NCI-H345 treated with DMSO at 0.1 percent for 48 hours (cell line): ENCODE measurements around the gene CELA2B.
"Not testable (repeated sequence)": the region's sequence is repeated elsewhere in the genome, so short reads cannot be mapped to it uniquely, and the experiment has no call there.

Experiments used
- DNase-seq: peaks from one replicate; lab custom pipeline; 2025; ENCODE audit not compliant: unreplicated experiment; lab: John Stamatoyannopoulos, UW

Gene CELA2B

DNA sequence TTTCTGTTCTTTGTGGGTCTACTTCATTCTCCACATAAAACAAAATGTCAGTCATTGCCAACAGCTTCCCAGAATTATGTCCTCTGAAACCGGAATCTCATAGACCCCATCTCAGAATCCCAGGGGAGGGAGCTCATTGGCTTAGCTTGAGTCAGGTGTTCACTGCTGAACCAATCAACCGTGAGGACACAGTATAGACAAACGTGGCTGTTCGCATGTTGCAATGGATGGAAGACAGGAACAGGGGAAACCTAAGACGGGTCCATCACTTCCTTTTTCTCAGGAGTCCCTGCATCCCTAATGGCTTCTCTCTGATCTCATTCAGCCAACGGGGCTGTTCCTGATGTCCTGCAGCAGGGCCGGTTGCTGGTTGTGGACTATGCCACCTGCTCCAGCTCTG is 10.2 kb upstream of the CELA2B start:
- DNase-seq: no peak

DNA sequence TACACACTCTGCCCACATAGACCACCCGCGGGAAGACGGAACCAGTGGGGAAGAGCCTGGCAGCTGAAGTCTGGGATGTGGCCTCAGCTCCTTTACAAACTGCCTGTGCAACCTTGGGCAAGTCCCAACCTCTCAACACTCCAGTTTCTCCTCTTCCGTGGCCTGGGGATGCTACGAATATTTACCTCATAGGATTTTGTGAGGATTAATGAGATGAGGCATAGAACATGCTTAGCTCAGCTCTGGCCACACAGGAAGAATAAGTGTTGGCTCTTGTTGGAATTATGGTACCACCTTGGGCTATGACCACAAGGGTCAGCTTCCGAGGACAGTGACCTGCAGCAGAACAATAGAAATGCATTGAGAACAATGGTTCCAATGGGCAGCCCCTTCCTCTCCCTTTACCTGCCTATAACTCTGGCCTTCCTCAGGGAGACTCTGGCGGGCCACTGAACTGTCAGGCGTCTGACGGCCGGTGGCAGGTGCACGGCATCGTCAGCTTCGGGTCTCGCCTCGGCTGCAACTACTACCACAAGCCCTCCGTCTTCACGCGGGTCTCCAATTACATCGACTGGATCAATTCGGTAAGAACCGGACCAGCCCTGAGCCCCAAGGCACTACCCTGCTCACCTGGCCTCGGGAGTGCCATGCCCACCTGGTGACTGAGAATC is 8.8 kb upstream of the CELA2B start:
- DNase-seq: not testable (repeated sequence)

DNA sequence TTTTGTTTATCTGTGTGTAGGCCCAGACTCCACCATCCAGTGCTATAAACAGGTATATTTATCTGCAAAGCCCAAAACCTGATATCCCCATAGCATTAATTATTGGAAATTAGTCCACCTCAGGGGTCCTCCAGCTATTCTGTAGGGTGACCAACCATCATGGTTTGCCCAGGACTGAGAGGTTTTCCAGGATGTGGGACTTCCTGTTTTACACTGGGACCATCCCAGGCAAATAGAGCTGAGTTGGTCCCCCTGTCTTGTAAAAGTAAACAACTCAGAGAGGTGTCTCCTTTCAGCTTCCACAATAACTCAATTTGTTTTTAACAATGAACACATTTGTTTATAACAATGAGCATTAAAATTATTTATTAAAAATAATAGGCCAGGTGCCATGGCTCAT is 7.8 kb upstream of the CELA2B start:
- no peak for DNase-seq

DNA sequence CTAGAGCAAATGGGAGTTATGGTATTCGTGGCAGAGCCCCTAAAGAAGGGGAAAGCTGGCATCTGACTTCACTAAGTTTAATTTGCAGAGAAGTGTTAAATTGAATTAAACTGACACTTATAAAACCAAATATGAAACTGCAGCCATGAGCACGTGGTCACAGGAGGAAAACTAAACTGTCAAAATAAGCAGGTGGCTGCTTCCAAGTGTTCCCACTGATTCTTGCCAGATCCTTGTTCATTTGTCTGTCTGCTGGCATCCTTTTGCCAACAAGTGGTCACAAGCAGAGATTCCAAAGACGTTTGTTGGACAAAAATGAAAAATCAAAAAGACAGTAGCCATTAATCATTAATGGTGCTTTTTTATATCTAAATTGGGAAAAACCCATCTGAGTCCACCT is 6.5 kb upstream of the CELA2B start:
- DNase-seq: no peak

DNA sequence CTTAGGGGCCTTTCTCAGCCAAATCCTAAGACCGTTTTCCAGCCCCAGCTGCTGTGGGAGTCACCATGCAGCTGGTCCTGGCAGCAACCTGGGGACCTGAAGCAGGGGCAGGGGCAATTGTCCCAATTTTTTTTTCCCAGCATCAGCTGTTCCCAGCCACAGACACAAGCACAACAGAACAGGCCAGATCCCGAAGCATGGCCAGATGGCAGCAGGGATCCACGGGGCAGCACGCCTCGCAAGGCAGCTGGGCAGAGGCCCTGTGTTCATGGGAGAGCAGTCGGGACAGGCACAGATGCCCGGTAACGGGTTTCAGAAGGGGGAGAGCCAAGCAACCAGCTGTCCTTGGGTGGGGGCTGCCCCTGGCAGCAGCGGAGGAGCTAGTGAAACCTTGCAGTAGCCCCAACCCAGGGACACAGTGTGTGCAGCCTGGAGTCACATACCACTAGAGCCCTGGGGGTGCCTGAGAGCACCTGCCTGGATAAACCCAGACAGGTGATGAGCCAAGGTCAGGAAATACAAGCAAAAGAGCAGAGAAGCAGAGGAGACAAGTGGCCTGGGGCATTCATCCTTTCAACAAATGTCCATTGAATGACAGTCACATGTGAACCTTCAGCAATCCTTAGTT is 6.0 kb upstream of the CELA2B start:
- DNase-seq: not testable (repeated sequence)

DNA sequence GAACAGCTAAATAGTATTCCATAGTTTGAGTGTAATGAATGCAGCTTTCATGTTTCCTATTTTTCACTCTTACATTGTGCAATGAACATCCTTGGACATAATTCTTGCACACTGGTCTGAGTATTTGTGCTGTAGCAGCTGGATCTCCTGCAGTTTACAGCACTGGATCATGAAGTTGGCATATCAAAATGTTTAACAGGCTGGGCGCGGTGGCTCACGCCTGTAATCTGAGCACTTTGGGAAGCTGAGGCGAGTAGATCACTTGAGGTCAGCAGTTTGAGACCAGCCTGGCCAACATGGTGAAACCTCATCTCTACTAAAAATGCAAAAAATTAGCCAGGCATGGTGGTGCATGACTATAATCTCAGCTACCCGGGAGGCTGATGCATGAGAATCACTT is 4.8 kb upstream of the CELA2B start:
- not testable (repeated sequence) for DNase-seq

DNA sequence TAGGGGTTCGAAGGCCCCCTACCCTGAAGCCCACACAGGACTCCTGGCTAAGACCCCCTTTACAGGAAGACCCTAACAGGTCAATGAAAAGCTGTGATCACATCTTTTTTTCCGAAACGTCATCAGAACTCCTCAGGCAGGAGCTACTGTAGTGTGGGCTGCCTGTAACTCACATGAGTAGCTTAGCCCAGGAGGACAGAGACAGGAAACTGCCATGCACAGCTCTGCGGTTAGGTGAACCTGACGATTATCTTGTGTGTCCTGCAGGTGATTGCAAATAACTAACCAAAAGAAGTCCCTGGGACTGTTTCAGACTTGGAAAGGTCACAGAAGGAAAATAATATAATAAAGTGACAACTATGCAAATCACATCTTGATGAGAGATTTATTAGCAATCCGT is 4.2 kb upstream of the CELA2B start:
- not testable (repeated sequence) for DNase-seq

DNA sequence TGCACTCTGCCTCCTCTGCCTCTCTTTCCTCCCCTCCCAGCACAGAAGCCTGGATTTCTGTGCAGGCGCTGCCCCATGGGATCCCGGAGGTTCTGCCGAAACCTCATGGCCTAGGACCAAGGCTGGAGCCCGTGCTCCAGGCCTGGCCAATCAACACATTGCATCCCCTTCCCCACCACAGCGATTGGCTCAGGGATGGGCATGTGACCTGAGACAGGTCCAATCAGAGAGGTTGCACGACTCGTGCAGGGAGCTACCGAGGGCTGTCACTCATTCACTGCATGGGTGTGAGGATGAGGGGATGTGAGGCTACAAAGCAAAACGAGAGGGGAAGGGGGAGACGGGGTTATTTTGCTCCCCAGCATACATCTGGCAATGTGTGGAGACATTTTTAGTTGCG is 3.3 kb upstream of the CELA2B start:
- no peak for DNase-seq

DNA sequence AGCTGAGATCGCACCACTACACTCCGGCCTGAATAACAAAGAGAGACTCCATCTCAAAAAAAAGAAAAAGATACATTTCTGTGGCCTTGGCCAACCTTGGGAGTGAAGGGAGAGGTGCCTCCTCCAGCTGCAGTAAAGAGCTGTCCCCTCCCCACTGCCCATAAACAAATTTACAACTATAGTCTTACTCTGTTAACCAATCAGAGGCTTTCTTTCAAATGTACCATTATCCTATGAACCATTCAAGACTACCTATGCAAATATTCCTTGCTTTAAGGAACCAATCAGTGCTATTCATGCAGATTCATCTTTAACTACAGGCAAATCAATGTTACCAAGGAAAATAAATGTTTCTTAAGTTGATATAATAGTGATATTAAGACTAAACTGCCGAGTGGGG is 1.0 kb downstream of the CELA2B start:
- no peak for DNase-seq

DNA sequence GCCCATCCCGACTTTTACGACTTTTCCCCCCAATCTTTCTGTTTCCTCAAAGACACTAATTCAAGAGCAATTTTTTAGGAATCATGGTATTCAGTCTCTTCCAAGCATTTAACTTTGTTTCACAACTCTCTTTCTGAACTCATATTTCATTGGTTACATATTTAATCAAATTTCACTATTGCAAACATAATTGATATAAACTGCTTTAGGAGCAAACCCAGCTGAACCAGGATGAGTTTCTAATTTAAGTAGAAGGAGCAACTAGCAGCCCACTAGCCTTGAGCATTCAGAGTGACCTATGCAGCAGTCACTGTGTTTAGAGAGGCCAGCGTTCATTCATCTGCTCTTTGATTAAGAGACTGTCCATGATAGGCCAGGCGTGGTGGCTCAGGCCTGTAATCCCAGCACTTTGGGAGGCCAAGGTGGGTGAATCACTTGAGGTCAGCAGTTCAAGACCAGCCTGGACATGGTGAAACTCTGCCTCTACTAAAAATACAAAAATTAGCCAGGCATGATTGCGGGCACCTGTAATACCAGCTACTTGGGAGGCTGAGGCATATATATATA is 1.8 kb downstream of the CELA2B start:
- DNase-seq: no peak

DNA sequence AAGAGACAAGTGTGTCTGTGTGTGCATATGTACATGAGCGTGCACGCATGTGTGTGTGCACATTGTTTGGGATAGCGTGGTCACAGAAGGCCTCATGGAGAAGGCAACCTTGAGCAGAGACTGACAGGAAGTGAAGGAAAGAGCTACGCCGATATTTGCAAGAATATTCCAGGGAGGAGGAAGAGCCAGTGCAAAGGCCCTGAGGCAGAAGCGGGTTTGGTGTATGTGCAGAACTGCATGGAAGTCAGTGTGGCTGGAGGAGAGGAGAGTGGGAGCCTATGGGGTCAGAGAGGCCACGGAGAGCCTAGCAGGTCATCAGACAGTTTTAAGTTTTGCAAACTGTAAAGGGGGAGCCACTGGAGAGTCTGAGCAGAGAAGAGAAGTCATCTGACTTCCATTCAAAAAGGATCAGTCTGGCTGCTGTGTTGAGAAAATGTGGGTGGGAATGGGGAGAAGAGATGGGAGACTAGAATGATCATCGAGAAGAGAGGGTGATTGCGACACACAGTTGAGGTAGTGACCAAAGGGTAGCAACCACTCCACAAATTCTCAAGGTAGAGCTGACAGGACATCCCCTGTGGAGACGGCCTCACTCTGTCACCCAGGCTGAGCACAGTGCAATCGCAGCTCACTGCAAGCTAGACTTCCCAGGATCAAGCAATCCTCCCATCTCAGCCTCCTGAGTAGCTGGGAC is 3.9 kb downstream of the CELA2B start:
- no peak for DNase-seq

DNA sequence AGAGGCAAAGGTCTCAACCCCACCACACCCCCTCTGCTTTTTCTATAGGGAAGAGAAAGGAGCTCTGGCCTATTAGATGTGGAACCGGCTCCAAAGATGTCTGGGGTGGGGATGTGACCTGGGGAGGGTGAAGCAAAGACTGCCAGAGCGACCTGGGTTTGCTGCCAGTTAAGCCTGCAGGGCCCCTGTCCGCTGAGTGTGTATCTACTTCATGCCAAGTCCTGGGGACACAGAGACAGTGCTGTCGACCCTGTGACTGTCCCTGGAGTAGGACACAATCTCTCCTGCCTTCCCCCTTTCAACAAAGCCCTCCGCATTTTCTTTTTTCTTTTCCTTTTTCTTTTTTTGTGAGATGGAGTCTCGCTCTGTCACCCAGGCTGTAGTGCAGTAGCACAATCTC is 6.6 kb downstream of the CELA2B start:
- DNase-seq: not testable (repeated sequence)

DNA sequence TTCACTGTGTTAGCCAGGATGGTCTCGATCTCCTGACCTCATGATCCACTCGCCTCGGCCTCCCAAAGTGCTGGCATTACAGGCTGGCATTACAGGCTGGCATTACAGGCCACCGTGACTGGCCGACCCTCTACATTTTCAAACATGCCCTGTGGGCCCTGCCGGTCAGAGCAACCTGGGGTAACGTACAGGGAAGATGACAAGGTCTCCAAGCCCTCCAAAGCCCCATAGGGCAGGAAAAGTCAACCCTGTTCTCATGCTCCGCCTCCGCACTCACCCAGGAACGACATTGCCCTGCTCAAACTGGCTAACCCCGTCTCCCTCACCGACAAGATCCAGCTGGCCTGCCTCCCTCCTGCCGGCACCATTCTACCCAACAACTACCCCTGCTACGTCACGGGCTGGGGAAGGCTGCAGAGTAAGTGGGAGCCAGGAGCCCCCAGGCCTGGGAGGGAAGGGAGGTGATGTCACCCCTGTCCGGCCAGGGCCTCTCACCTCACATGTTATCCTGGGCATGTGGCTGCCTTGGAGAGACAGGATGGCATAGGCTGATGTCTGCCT is 7.2 kb downstream of the CELA2B start:
- not testable (repeated sequence) for DNase-seq

DNA sequence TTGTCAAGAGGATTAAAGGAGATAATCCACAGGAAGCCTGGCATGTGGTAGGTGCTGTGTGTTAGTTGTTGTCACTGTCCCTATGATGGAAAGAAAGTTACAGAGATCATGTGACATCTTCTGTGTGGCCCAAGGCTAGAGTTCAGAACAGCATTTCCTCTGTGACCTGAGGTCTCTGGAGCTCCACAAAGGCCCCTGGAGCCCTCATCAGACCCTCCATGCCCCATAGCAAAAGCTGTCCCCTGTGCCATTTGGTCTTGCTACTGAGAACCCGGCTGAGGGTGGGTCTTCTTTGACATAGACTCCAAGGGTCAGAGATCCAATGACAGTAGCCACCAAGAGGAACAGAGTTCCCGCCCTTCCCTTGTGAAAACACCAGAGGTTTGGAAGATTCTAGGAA is 8.1 kb downstream of the CELA2B start:
- no peak for DNase-seq

DNA sequence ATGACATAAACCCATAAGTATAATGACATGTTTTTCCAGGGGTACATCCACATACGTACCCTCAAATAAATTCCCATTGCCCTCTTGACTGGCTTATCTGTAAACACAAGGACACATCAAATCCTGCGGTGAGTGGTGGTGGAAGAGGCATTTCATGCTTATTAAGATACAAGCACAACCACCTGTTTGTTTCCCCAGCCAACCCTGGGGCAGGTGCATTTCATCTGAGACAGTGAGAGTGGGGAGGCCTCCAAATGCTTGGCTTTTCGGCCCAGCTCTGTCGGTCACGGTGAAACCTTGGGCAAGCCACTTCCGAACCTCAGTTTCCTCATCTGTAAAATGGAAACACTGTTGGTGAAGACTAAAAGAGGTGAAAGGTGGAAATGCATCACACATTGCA is 8.5 kb downstream of the CELA2B start:
- DNase-seq: not testable (repeated sequence)

DNA sequence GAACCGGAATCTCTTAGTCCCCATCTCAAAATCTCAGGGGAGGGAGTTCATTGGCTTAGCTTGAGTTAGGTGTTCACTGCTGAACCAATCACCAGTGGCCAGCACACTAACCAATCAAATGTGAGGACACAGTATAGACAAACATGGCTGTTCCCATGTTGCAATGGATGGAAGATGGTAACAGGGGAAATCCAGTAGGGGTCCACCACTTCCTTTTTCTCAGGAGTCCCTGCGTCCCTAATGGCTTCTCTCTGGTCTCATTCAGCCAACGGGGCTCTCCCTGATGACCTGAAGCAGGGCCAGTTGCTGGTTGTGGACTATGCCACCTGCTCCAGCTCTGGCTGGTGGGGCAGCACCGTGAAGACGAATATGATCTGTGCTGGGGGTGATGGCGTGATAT is 9.7 kb downstream of the CELA2B start:
- DNase-seq: no peak

DNA sequence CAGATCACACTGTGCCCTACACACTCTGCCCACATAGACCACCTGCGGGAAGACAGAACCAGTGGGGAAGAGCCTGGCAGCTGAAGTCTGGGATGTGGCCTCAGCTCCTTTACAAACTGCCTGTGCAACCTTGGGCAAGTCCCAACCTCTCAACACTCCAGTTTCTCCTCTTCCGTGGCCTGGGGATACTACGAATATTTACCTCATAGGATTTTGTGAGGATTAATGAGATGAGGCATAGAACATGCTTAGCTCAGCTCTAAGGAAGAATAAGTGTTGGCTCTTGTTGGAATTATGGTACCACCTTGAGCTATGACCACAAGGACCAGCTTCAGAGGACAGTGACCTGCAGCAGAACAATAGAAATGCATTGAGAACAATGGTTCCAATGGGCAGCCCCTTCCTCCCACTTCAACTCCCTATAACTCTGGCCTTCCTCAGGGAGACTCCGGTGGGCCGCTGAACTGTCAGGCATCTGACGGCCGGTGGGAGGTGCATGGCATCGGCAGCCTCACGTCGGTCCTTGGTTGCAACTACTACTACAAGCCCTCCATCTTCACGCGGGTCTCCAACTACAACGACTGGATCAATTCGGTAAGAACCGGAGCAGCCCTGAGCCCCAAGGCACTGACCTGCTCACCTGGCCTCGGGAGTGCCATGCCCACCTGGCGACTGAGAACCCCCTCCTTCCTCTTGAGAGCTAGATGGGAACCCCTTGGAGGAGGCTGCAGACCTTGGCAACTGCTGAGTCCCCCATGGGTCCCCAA is 11.1 kb downstream of the CELA2B start:
- DNase-seq: not testable (repeated sequence)

DNA sequence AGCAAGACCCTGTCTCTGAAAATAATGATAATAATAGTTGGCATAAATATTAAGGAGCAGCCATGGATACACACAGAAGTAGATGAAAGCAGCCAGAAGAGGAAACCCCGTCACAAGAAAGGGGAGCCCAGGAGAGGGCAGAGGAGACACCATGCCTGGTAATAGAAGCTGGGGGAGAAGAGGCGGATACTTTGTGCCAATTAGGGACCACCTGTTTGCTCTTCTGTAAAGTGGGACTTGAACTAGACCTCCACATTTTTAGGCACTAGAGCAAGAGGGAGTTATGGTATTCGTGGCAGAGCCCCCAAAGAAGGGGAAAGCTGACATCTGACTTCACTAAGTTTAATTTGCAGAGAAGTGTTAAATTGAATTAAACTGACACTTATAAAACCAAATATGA is 12.5 kb downstream of the CELA2B start:
- DNase-seq: no peak

DNA sequence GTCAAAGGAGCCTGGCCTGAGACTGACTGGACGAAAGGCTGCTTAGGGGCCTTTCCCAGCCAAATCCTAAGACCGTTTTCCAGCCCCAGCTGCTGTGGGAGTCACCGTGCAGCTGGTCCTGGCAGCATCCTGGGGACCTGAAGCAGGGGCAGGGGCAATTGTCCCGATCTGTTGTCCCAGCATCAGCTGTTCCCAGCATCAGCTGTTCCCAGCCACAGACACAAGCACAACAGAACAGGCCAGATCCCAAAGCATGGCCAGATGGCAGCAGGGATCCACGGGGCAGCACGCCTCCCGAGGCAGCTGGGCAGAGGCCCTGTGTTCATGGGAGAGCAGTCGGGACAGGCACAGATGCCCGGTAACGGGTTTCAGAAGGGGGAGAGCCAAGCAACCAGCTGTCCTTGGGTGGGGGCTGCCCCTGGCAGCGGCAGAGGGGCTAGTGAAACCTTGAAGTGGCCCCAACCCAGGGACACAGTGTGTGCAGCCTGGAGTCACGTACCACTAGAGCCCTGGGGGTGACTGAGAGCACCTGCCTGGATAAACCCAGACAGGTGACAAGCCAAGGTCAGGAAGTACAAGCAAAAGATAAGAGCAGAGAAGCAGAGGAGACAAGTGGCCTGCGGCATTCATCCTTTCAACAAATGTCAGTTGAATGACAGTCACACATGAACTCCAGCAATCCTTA is 13.3 kb downstream of the CELA2B start:
- DNase-seq: peak; percentile 80

DNA sequence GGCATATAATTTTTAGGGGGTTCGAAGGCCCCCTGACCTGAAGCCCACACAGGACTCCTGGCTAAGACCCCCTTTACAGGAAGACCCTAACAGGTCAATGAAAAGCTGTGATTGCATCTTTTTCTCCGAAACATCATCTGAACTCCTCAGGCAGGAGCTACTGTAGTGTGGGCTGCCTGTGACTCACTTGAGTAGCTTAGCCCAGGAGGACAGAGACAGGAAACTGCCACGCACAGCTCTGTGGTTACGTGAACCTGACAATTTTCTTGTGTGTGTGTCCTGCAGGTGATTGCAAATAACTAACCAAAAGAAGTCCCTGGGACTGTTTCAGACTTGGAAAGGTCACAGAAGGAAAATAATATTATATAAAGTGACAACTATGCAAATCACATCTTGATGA is 15.1 kb downstream of the CELA2B start:
- not testable (repeated sequence) for DNase-seq
